Testis (tissue), 2 donors: ENCODE data around the gene SMLR1.

ENCODE experiments used
- CTCF ChIP-seq, 3 experiments: fragments of 450-650 bp in 2 of 3; fragments of 200-600 bp in 1 of 3; sonication (generic) in 1 of 3; IDR thresholded peaks; one replicate each; pipeline ENCODE4 v1.5.1; 2016 to 2019; ENCODE audit warnings: antibody characterized with exemption in 3 of 3, mild to moderate bottlenecking in 2 of 3, moderate library complexity in 1 of 3
- POLR2A ChIP-seq: fragments of 450-650 bp; IDR thresholded peaks from one replicate; pipeline ENCODE4 v1.6.1; 2017; ENCODE audit warnings: antibody characterized with exemption, mild to moderate bottlenecking, moderate library complexity

GRCh38 chr6:130811932-130812331 lies 15.3 kb upstream of the SMLR1 start:
- TF ChIP-seq CTCF (IDR thresholded peaks at IDR 0.05): no peak
- TF ChIP-seq POLR2A: no peak
